K562 (cell line): Measurements from ENCODE around the gene FGF14. TPM values are rescaled to one million over a fixed set of nuclear protein-coding genes. Genes with fewer than 3 reads are reported as not detected.

Experiments
- ATAC-seq: fragments of 200-7000 bp; cut with Tn5 transposase; 3 replicates; pipeline ENCODE4 v1.9.1; 2020; ENCODE audit warnings: moderate library complexity
- BruUV-seq: library from RNA; stranded (reverse); fragments of 400-500 nt; replicated peaks from 2 replicates; lab custom pipeline; 2021; lab: Mats Ljungman, UMichigan
- CTCF ChIA-PET: fragments of 300-600 bp; formaldehyde crosslinking; extraction: SDS; loops from one replicate; lab custom pipeline; 2021; ENCODE audit warnings: low intra/inter-chr PET ratio; lab: Yijun Ruan, JAX
- POLR2A ChIA-PET: fragments of 300-600, 350-650 bp; sonication (Branson Sonifier 250); formaldehyde crosslinking; extraction: SDS; loops from one replicate; lab custom pipeline; 2021; ENCODE audit warnings: antibody characterized with exemption, inconsistent platforms; lab: Yijun Ruan, JAX
- DNase-seq, 4 experiments: peaks; one replicate each; pipeline versions ENCODE4 v3.0.0 to v3.0.0-alpha.2; 2011 to 2018; ENCODE audit warnings: low spot score in 3 of 4, mixed read lengths in 3 of 4; ENCODE audit errors: extremely low read depth in 1 of 4
- FAIRE-seq: peaks from 2 replicates; lab custom pipeline; 2011; peaks lifted over from hg19 to GRCh38; lab: Jason Lieb, UNC
- H2AFZ ChIP-seq: 2 replicates; pipeline ENCODE4 v1.6.0; 2011; ENCODE audit warnings: low read depth, low read length, control low read depth, inconsistent platforms
- H3K27ac ChIP-seq: fragments of 200-600 bp; 3 replicates; pipeline ENCODE4 v1.8.0; 2011; ENCODE audit warnings: low read depth, mild to moderate bottlenecking, control low read depth, inconsistent platforms, low read length, moderate library complexity, mixed read lengths; ENCODE audit errors: extremely low read depth
- H3K27me3 ChIP-seq, 2 experiments: fragments of 300-600 bp in 1 of 2; 2 replicates in 1 of 2; 3 replicates in 1 of 2; pipeline versions ENCODE4 v1.6.0 to v1.8.0; 2011; ENCODE audit warnings: inconsistent platforms in 2 of 2, low read length in 2 of 2, mild to moderate bottlenecking in 1 of 2, mixed read lengths in 1 of 2, moderate library complexity in 1 of 2; ENCODE audit not compliant: control insufficient read depth in 2 of 2, insufficient read depth in 2 of 2
- H3K36me3 ChIP-seq: fragments of 300-600 bp; 3 replicates; pipeline ENCODE4 v1.8.0; 2011; ENCODE audit warnings: mild to moderate bottlenecking, low read length, inconsistent platforms; ENCODE audit not compliant: control insufficient read depth, insufficient read depth
- H3K4me1 ChIP-seq, 2 experiments: fragments of 200-600 bp in 1 of 2; replicated peaks in 1 of 2; 2 replicates in 1 of 2; 3 replicates in 1 of 2; pipeline versions ENCODE4 v1.5.1 to v1.8.0; 2011; ENCODE audit warnings: inconsistent platforms in 2 of 2, low read length in 2 of 2, mild to moderate bottlenecking in 1 of 2, mixed read lengths in 1 of 2, moderate library complexity in 1 of 2; ENCODE audit not compliant: control insufficient read depth in 2 of 2, insufficient read depth in 2 of 2
- H3K4me2 ChIP-seq: 2 replicates; pipeline ENCODE4 v1.6.1; 2011; ENCODE audit warnings: low read length, control low read depth, inconsistent platforms, mixed read lengths; ENCODE audit not compliant: insufficient read depth
- H3K4me3 ChIP-seq: fragments of 200-600 bp; sonication (generic), shearing (Covaris generic); 2 replicates; pipeline ENCODE4 v1.5.1; 2016; ENCODE audit warnings: control low read depth, inconsistent platforms
- H3K79me2 ChIP-seq: fragments of 200-600 bp; 3 replicates; pipeline ENCODE4 v1.8.0; 2011; ENCODE audit warnings: low read length, inconsistent platforms; ENCODE audit not compliant: control insufficient read depth, insufficient read depth
- H3K9ac ChIP-seq, 2 experiments: 2 replicates each; pipeline versions ENCODE4 v1.6.0 to v1.6.1; 2011; ENCODE audit warnings: low read depth in 2 of 2, low read length in 2 of 2, control low read depth in 1 of 2, inconsistent platforms in 1 of 2, mild to moderate bottlenecking in 1 of 2, mixed read lengths in 1 of 2; ENCODE audit not compliant: insufficient read depth in 1 of 2
- H3K9me1 ChIP-seq: one replicate; pipeline ENCODE4 v1.6.0; 2011; ENCODE audit warnings: inconsistent platforms, mild to moderate bottlenecking, low read length, moderate library complexity; ENCODE audit not compliant: control insufficient read depth, insufficient read depth
- H3K9me3 ChIP-seq: replicated peaks from 2 replicates; pipeline ENCODE4 v1.5.1; 2011; ENCODE audit warnings: low read depth, low read length, inconsistent platforms; ENCODE audit not compliant: control insufficient read depth, insufficient read depth
- H4K20me1 ChIP-seq: replicated peaks from 2 replicates; pipeline ENCODE4 v1.6.1; 2011; ENCODE audit warnings: low read length, inconsistent platforms, mixed read lengths; ENCODE audit not compliant: control insufficient read depth, insufficient read depth
- NEUROD1 ChIP-seq: fragments of 150-350 bp; IDR thresholded peaks from 2 replicates; pipeline ENCODE4 v1.6.1; 2014; ENCODE audit warnings: borderline replicate concordance, low read length, low read depth; ENCODE audit not compliant: partially characterized antibody
- RFX7 ChIP-seq: fragments of 250-450 bp; sonication (Bioruptor Pico); IDR thresholded peaks from 2 replicates; pipeline ENCODE4 v1.5.1; 2021; ENCODE audit warnings: mild to moderate bottlenecking
- WGBS: fragments of 100-300 bp; shearing (Covaris generic); methylation state at CpG from one replicate; pipeline ENCODE4 v1.1.6; 2016; ENCODE audit warnings: low coverage, mixed read lengths; ENCODE audit not compliant: insufficient coverage; ENCODE audit errors: missing lambda C conversion rate; 5-methylcytosine and 5-hydroxymethylcytosine counted together
- in situ Hi-C: fragments of 300-500 bp; cut with MboI; formaldehyde crosslinking; loops from 4 replicates; pipeline ENCODE4 v1.15.0; 2018; ENCODE audit warnings: inconsistent platforms, mixed read lengths
- intact Hi-C: fragments of 100-400 bp; cut with micrococcal nuclease; formaldehyde crosslinking; loops from 2 replicates; pipeline ENCODE4 v1.14.2; 2022
- polyA plus RNA-seq, 8 experiments: library from polyadenylated mRNA; depleted of rRNA in 4 of 8; stranded (reverse) in 5 of 8; unstranded in 3 of 8; fragments of >200 nt; fragmentation: Nextera tagmentation in 2 of 8; fragmentation: Illumina TruSeq in 1 of 8; extraction: Ambion mirVana in 2 of 8; extraction: Trizol in 1 of 8; gene quantifications; 2 replicates each; pipeline versions ENCODE4 v1.2.1 to v1.2.3, GENCODE V29; 2011 to 2014; ENCODE audit warnings: inconsistent platforms in 1 of 8, missing spikeins in 1 of 8
- total RNA-seq, 7 experiments: library from RNA; depleted of rRNA in 6 of 7; stranded (reverse); fragments of >200 nt in 6 of 7; fragmentation: Illumina TruSeq in 2 of 7; extraction: Trizol in 2 of 7; gene quantifications; 2 replicates each; pipeline versions ENCODE4 v1.2.1 to v1.2.3, GENCODE V29; 2011 to 2021; ENCODE audit warnings: low replicate concordance in 1 of 7
- TF ChIP-seq, protein P1 (sequence below): fragments of 150-350 bp; IDR thresholded peaks from 2 replicates; pipeline ENCODE4 v1.6.1; 2014; ENCODE audit warnings: low read depth, mild to moderate bottlenecking, low read length, borderline replicate concordance

FGF14 gene
- total and polyA plus RNA-seq, 9 of the 15 experiments (the other 6 are each of a cell fraction or from before 2014, with no cell fraction given): not detected

DNA sequence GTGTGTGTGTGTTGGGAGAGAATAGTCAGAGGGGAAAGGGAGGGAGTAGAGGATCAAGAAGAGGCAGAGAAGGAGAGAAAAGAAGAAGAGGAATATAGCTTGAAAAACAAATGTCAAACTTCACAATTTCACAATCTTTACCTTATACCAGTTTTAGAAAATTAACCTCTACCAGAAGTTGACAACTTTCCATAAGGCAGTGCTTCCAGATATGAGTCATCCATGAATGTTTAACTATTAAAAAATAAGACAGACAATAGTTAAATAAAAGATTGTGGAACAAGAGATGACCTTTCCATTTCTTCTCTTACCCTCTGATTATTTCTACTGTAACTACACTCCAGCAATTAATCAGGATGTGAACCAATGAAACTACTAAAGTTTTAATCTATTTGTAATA lies 720.0 kb downstream of the FGF14 start (continued):
- TF ChIP-seq, protein P1, sequence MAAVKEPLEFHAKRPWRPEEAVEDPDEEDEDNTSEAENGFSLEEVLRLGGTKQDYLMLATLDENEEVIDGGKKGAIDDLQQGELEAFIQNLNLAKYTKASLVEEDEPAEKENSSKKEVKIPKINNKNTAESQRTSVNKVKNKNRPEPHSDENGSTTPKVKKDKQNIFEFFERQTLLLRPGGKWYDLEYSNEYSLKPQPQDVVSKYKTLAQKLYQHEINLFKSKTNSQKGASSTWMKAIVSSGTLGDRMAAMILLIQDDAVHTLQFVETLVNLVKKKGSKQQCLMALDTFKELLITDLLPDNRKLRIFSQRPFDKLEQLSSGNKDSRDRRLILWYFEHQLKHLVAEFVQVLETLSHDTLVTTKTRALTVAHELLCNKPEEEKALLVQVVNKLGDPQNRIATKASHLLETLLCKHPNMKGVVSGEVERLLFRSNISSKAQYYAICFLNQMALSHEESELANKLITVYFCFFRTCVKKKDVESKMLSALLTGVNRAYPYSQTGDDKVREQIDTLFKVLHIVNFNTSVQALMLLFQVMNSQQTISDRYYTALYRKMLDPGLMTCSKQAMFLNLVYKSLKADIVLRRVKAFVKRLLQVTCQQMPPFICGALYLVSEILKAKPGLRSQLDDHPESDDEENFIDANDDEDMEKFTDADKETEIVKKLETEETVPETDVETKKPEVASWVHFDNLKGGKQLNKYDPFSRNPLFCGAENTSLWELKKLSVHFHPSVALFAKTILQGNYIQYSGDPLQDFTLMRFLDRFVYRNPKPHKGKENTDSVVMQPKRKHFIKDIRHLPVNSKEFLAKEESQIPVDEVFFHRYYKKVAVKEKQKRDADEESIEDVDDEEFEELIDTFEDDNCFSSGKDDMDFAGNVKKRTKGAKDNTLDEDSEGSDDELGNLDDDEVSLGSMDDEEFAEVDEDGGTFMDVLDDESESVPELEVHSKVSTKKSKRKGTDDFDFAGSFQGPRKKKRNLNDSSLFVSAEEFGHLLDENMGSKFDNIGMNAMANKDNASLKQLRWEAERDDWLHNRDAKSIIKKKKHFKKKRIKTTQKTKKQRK: no peak
- TF ChIP-seq RFX7 (CRISPR knock-in tag): no peak

DNA sequence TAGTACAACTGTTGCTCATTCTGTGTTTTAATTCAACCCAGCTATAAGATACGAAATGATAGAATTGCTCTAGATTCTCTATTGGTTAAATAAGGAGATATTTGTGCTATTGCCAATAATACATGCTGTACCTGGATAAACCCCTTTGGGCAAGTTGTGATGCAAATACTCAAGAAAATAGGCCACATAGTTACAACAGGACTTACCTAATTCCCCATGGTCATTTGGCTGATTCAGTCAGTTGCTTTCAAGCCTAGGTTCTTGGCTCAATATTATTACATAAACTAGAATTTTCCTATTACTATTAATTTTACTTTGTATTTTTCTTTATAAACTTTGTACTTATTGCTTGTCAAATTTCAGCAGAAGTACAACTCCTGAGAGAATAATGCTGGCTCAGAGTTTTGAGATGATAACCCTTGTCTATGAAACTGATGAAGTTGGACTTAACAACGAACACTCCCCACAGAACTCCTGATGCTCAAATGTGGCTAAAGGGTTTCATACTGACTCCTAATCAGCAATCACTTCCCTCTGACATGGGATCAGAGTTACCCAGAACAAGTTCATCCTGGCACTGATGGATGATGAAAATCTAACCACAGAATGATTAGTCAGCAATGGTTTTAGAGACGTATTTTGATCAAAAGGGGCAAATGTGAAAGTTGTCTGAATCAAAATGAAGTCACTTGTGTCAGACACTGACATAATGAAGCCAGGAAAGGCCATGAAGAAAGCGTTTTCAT lies 728.3 kb downstream of the FGF14 start:
- no peak overlapping the region for H3K27ac ChIP-seq
- BruUV-seq: no TSS peak
- no peaks in the 10 kb centered on the region for H3K27me3 ChIP-seq
- 0% methylated on average over 4 of the region's 4 CpGs for WGBS
- intact Hi-C loops: no loop called here
- no peak for FAIRE-seq
- ATAC-seq: no peak
- H2AFZ ChIP-seq: no peak overlapping the region
- H3K4me2 ChIP-seq: no peak overlapping the region
- H3K9ac ChIP-seq: no peak overlapping the region
- no peaks in the 10 kb centered on the region for H3K9me3 ChIP-seq
- ChIA-PET POLR2A (no interaction called here), CTCF (no interaction called here)
- no peak for DNase-seq
- no peaks in the 10 kb centered on the region for H3K36me3 ChIP-seq
- no peaks in the 10 kb centered on the region for H4K20me1 ChIP-seq
- no peak overlapping the region for H3K4me3 ChIP-seq
- in situ Hi-C loops: no loop called here
- TF ChIP-seq NEUROD1: no peak
- H3K79me2 ChIP-seq: no peaks in the 10 kb centered on the region
- no peaks in the 10 kb centered on the region for H3K4me1 ChIP-seq
- H3K9me1 ChIP-seq: no peaks in the 10 kb centered on the region
